ENCODE measurements around the gene SLC9A3.

Gene SLC9A3

DNA sequence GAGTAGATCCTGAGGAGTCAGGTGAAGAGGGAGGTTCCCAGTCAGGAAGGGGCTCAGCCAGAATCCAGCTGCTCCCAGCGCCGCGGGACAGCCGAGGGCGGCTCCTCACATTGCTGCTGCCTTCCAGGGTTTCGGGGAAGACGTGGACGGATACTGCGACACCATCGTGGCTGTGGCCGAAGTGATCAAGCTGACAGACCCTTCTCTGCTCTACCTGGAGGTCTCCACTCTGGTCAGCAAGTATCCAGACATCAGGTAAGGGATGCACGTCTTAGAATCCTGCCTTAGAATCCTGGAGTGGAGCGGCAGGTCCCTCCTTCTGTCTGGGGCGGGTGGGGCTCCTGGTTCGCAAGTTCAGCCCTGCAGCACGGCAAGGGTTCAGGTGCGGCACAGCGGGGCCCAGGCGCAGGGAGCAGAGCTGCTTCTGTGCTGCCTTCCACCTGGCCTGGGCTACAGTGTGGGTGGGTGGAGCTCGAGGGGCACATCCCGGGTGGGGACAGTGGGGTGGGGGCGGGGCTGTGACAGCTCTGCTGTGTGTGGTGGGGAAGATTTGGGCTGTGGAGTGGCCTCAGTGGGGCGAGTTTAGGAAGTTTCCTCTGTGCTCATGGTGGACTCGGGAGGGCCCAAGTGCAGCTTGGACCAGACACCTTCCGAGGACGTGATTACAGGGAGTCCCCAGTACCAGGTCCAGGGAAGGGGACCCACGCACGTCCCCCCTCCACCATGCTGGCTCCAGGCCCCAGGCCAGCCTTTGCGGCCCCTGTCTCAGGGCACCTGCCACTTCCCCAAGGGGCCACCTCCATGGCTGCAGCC is 58.5 kb downstream of the SLC9A3 start:
- Histone ChIP-seq H3K27ac (ENCODE audit: low read depth, low read length) (no peak overlapping the region), H3K23ac (ENCODE audit: low read length) (no peak overlapping the region), H3K18ac (ENCODE audit: low read length) (no peak overlapping the region), H3K4ac (ENCODE audit: low read depth, low read length) (no peak overlapping the region), H3K79me2 (ENCODE audit: control insufficient read depth, insufficient read depth, low read length, poor library complexity) (no peaks in the 10 kb centered on the region), H4K91ac (ENCODE audit: low read depth, low read length) (no peak overlapping the region), H4K12ac (ENCODE audit: low read depth, low read length) (no peak overlapping the region), H3K9me3 (ENCODE audit: insufficient read depth, low read depth, low read length) (peaks cover 2% of the 10 kb centered on the region), H3K4me3 (ENCODE audit: low read depth, low read length) (no peak overlapping the region), H2BK5ac (ENCODE audit: low read depth, low read length, poor library complexity) (no peak overlapping the region), H3K9ac (ENCODE audit: low read length) (no peak overlapping the region), H4K8ac (ENCODE audit: low read depth, low read length) (no peak overlapping the region), H2AK5ac (ENCODE audit: low read length) (no peak overlapping the region), H3K79me1 (ENCODE audit: low read length) (no peaks in the 10 kb centered on the region), H3K4me2 (ENCODE audit: low read length) (no peak overlapping the region), H3K4me1 (ENCODE audit: control insufficient read depth in 1 of 2, insufficient read depth in 2 of 2, low read length in 2 of 2) (no peaks in the 10 kb centered on the region), H2AFZ (ENCODE audit: insufficient read depth, low read length, poor library complexity) (no peak overlapping the region), H3K14ac (ENCODE audit: low read length) (no peak overlapping the region), H2BK120ac (ENCODE audit: insufficient read depth, low read length, poor library complexity) (no peak overlapping the region), H3K27me3 (ENCODE audit: insufficient read depth, low read length) (no peaks in the 10 kb centered on the region), H2BK12ac (ENCODE audit: low read length) (no peak overlapping the region), H3K36me3 (ENCODE audit: control insufficient read depth in 1 of 2, insufficient read depth in 2 of 2, low read length in 2 of 2) (peaks cover 36 to 47% of the 10 kb centered on the region in 2 experiments)
- no peak for DNase-seq
- WGBS (ENCODE audit: extremely low coverage, insufficient coverage, insufficient read length), result no CpG with 5 or more reads among the region's 29 CpGs

DNA sequence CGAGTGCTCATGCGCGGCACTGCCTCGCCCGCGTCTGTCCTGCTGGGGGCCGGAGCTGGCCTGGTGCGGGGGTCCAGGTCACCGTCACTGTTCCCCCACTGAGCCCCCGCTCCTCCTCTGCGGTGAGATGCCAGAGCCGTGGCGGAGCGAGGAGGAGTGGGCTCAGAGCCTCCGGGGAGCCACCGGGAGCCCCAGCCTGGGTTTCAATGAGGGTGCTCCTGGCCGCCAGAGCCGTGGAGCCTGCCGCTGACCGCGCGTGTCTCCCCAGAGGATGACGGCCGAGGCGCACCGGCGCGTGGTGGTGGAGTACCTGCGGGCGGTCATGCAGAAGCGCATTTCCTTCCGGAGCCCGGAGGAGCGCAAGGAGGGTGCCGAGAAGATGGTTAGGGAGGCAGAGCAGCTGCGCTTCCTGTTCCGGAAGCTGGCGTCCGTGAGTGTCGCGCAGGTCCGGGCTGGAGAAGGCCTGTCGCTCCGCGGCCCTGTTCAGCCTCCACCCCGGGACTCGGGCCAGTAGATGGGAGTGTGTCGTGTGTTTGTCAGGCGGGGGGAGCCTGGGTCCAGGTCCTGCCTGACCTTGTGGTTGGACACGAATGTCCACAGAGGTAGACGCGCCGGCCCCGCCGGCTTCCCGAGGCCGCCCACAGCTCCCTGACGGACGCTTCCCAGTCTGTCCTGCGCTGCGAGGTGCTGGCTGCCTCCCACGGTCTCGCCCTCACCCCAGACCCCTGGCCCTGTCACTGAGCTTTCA is 59.2 kb downstream of the SLC9A3 start:
- Histone ChIP-seq H3K4me2 (ENCODE audit: low read length) (no peak overlapping the region), H2BK12ac (ENCODE audit: low read length) (no peak overlapping the region)

DNA sequence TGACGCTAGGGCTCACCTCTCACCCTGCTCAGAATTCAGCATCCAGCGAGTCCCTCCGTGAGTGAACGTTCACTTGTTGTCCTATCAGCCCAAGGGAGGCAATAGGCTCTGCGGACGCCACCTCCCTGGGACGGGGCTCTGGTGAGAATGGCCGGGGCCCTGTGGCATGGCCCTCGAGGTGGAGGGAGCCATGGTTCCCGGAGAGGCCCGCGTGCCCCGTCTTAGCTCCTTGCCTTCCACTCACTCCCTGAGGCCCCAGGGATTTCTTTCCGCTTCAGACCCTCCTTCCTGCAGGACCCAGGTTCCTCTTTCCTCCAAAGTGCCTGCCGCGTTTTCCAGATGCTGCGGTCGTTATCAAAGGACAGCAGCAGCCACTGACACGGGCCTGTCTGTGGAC is 59.8 kb downstream of the SLC9A3 start:
- Histone ChIP-seq H3K4me2 (ENCODE audit: low read length) (no peak overlapping the region), H3K4me1 (ENCODE audit: control insufficient read depth in 1 of 2, insufficient read depth in 2 of 2, low read length in 2 of 2) (no peaks in the 10 kb centered on the region), H4K12ac (ENCODE audit: low read depth, low read length) (no peak overlapping the region), H2BK120ac (ENCODE audit: insufficient read depth, low read length, poor library complexity) (no peak overlapping the region), H4K8ac (ENCODE audit: low read depth, low read length) (no peak overlapping the region), H3K79me1 (ENCODE audit: low read length) (no peaks in the 10 kb centered on the region), H3K4me3 (ENCODE audit: low read depth, low read length) (no peak overlapping the region), H3K27ac (ENCODE audit: low read depth, low read length) (no peak overlapping the region), H2AFZ (ENCODE audit: insufficient read depth, low read length, poor library complexity) (no peak overlapping the region), H3K18ac (ENCODE audit: low read length) (no peak overlapping the region), H3K79me2 (ENCODE audit: control insufficient read depth, insufficient read depth, low read length, poor library complexity) (no peaks in the 10 kb centered on the region), H2BK5ac (ENCODE audit: low read depth, low read length, poor library complexity) (no peak overlapping the region), H3K27me3 (ENCODE audit: insufficient read depth, low read length) (no peaks in the 10 kb centered on the region), H2BK12ac (ENCODE audit: low read length) (no peak overlapping the region), H3K9me3 (ENCODE audit: insufficient read depth, low read depth, low read length) (no peaks in the 10 kb centered on the region), H2AK5ac (ENCODE audit: low read length) (no peak overlapping the region), H3K9ac (ENCODE audit: low read length) (no peak overlapping the region), H3K36me3 (ENCODE audit: control insufficient read depth in 1 of 2, insufficient read depth in 2 of 2, low read length in 2 of 2) (peaks cover 47 to 55% of the 10 kb centered on the region in 2 experiments), H3K23ac (ENCODE audit: low read length) (no peak overlapping the region), H3K4ac (ENCODE audit: low read depth, low read length) (no peak overlapping the region), H4K91ac (ENCODE audit: low read depth, low read length) (no peak overlapping the region), H3K14ac (ENCODE audit: low read length) (no peak overlapping the region)
- DNase-seq, result no peak
- WGBS (ENCODE audit: extremely low coverage, insufficient coverage, insufficient read length), result no CpG with 5 or more reads among the region's 19 CpGs

More for the DNA sequence above, 59.2 kb downstream of the SLC9A3 start:
- Histone ChIP-seq H3K9ac (ENCODE audit: low read length) (no peak overlapping the region), H3K27ac (ENCODE audit: low read depth, low read length) (no peak overlapping the region), H3K36me3 (ENCODE audit: control insufficient read depth in 1 of 2, insufficient read depth in 2 of 2, low read length in 2 of 2) (peaks cover 41 to 51% of the 10 kb centered on the region in 2 experiments), H2AFZ (ENCODE audit: insufficient read depth, low read length, poor library complexity) (no peak overlapping the region), H2BK5ac (ENCODE audit: low read depth, low read length, poor library complexity) (no peak overlapping the region), H3K79me1 (ENCODE audit: low read length) (no peaks in the 10 kb centered on the region), H3K27me3 (ENCODE audit: insufficient read depth, low read length) (no peaks in the 10 kb centered on the region), H2BK120ac (ENCODE audit: insufficient read depth, low read length, poor library complexity) (no peak overlapping the region), H3K23ac (ENCODE audit: low read length) (no peak overlapping the region), H3K79me2 (ENCODE audit: control insufficient read depth, insufficient read depth, low read length, poor library complexity) (no peaks in the 10 kb centered on the region), H3K4ac (ENCODE audit: low read depth, low read length) (no peak overlapping the region), H3K4me1 (ENCODE audit: control insufficient read depth in 1 of 2, insufficient read depth in 2 of 2, low read length in 2 of 2) (no peaks in the 10 kb centered on the region), H3K18ac (ENCODE audit: low read length) (no peak overlapping the region), H3K9me3 (ENCODE audit: insufficient read depth, low read depth, low read length) (no peaks in the 10 kb centered on the region), H3K14ac (ENCODE audit: low read length) (no peak overlapping the region), H4K8ac (ENCODE audit: low read depth, low read length) (no peak overlapping the region), H4K12ac (ENCODE audit: low read depth, low read length) (no peak overlapping the region), H4K91ac (ENCODE audit: low read depth, low read length) (no peak overlapping the region), H2AK5ac (ENCODE audit: low read length) (no peak overlapping the region), H3K4me3 (ENCODE audit: low read depth, low read length) (no peak overlapping the region)
- WGBS (ENCODE audit: extremely low coverage, insufficient coverage, insufficient read length), result no CpG with 5 or more reads among the region's 63 CpGs
- no peak for DNase-seq

DNA sequence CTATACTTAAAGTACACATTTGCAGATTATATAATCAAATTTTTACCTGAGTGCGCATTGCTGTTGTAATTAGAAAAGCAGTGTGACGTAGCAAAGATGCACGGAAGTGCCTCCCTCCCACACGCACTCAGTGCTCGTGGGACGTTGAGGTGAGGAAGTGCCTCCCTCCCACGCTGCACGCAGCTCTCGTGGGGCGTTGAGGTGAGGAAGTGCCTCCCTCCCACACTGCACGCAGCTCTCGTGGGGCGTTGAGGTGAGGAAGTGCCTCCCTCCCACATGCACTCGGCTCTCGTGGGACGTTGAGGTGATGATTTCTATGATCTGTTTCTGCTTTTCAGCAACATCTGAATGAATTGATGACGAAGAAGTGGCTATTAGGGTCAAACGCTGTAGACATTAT is 60.3 kb downstream of the SLC9A3 start:
- Histone ChIP-seq H4K91ac (ENCODE audit: low read depth, low read length) (no peak overlapping the region), H3K9ac (ENCODE audit: low read length) (no peak overlapping the region), H3K27me3 (ENCODE audit: insufficient read depth, low read length) (no peaks in the 10 kb centered on the region), H3K36me3 (ENCODE audit: control insufficient read depth in 1 of 2, insufficient read depth in 2 of 2, low read length in 2 of 2) (peaks cover 48 to 56% of the 10 kb centered on the region in 2 experiments), H3K4me1 (ENCODE audit: control insufficient read depth in 1 of 2, insufficient read depth in 2 of 2, low read length in 2 of 2) (no peaks in the 10 kb centered on the region), H4K12ac (ENCODE audit: low read depth, low read length) (no peak overlapping the region), H3K79me1 (ENCODE audit: low read length) (no peaks in the 10 kb centered on the region), H3K18ac (ENCODE audit: low read length) (no peak overlapping the region), H2BK12ac (ENCODE audit: low read length) (no peak overlapping the region), H3K4me2 (ENCODE audit: low read length) (no peak overlapping the region), H4K8ac (ENCODE audit: low read depth, low read length) (no peak overlapping the region), H3K4ac (ENCODE audit: low read depth, low read length) (no peak overlapping the region), H3K23ac (ENCODE audit: low read length) (no peak overlapping the region), H3K9me3 (ENCODE audit: insufficient read depth, low read depth, low read length) (no peaks in the 10 kb centered on the region), H3K79me2 (ENCODE audit: control insufficient read depth, insufficient read depth, low read length, poor library complexity) (no peaks in the 10 kb centered on the region), H2AK5ac (ENCODE audit: low read length) (no peak overlapping the region), H2AFZ (ENCODE audit: insufficient read depth, low read length, poor library complexity) (no peak overlapping the region), H3K4me3 (ENCODE audit: low read depth, low read length) (no peak overlapping the region), H2BK5ac (ENCODE audit: low read depth, low read length, poor library complexity) (no peak overlapping the region), H3K14ac (ENCODE audit: low read length) (no peak overlapping the region), H3K27ac (ENCODE audit: low read depth, low read length) (no peak overlapping the region), H2BK120ac (ENCODE audit: insufficient read depth, low read length, poor library complexity) (no peak overlapping the region)
- no CpG with 5 or more reads among the region's 18 CpGs for WGBS (ENCODE audit: extremely low coverage, insufficient coverage, insufficient read length)
- DNase-seq, result no peak
